Spleen (tissue), 7 donors: ENCODE results near the gene RADIL.

Source experiments
- CTCF ChIP-seq, 11 experiments: fragments of 200-600 bp in 7 of 11; fragments of 450-650 bp in 4 of 11; sonication (generic) in 4 of 11; IDR thresholded peaks in 8 of 11; conservative IDR thresholded peaks in 3 of 11; 1 replicate in 7 of 11; 2 replicates in 4 of 11; pipeline versions ENCODE4 v1.4.0 to v1.8.0; 2016 to 2021; ENCODE audit warnings: antibody characterized with exemption in 11 of 11, inconsistent platforms in 4 of 11, mild to moderate bottlenecking in 1 of 11
- POLR2A ChIP-seq, 3 donors: fragments of 450-650 bp; IDR thresholded peaks; one replicate each; pipeline ENCODE4 v1.5.1; 2017; ENCODE audit warnings: antibody characterized with exemption in 3 of 3, mild to moderate bottlenecking in 1 of 3
- POLR2AphosphoS5 ChIP-seq, 3 donors: sonication (generic); formaldehyde crosslinking; IDR thresholded peaks; one replicate each; pipeline ENCODE4 v1.5.1; 2017; ENCODE audit warnings: antibody characterized with exemption in 3 of 3
- donor health status: DM: no; HTN: no; CAD: no; lungs with moderate emphysema.
- donor health status: DM: no; HTN: no; CAD: no.
- donor health status: DM: no; HTN: no; CAD: no.

GRCh38 chr7:4763794-4764185 is 119.7 kb downstream of the RADIL start:
- no peak for TF ChIP-seq CTCF (IDR thresholded peaks at IDR 0.05 in 8 of 11, conservative IDR thresholded peaks at IDR 0.05 in 3 of 11)
- no peak for TF ChIP-seq POLR2A (IDR thresholded peaks at IDR 0.05)
- peak in 1 of 3 donors; percentile 12 for TF ChIP-seq POLR2AphosphoS5 (IDR thresholded peaks at IDR 0.05)
